HG03039 (cell line): ENCODE measurements around the gene CTNNB1.
"Not testable (repeated sequence)": the region's sequence is repeated elsewhere in the genome, so short reads cannot be mapped to it uniquely, and the experiment has no call there.

Source experiments
- ATAC-seq: cut with Tn5 transposase; IDR thresholded peaks from one replicate; pipeline ENCODE4 v1.9.1; 2021; ENCODE audit warnings: mild to moderate bottlenecking, moderate library complexity; ENCODE audit not compliant: unreplicated experiment

The CTNNB1 gene

DNA sequence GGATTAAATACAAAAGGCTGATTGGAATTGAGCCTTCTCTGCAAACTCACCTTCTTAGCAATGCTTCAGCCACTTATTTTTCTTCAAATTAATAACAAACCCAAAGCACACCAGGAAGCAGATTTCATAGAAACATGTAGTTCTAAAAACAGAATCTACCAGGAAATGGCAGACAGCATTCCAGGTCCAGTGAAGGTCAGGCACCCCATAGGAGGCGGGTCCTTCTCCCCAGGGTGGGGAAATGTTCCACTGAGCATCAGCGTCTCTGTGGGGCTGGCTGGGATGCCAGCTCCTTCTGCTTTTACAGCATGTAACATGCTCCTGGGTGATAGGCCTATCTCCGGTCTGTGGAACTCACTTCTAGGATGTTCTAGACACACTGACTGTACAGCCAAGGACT is 49.2 kb downstream of the CTNNB1 start:
- no peak for ATAC-seq

DNA sequence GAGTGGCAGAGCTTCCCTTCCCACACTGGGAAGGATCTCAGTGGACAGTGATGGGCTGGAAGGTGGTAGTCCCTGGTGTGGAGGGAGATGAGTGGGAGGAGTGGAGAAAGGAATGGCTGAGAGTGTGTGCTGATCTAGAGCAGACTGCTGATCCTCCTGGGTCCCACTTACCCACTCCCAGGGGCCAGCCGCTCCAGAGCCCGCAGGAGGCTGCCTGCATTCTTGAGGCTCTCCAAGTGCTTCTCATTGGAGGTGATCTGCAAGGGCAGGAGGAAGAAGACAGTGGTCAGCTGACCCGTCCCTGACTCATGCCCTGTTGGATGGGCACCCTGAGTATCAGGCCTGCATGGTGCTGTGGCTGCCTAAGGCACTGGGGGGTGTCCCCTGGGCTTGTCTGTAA is 50.0 kb downstream of the CTNNB1 start:
- no peak for ATAC-seq

DNA sequence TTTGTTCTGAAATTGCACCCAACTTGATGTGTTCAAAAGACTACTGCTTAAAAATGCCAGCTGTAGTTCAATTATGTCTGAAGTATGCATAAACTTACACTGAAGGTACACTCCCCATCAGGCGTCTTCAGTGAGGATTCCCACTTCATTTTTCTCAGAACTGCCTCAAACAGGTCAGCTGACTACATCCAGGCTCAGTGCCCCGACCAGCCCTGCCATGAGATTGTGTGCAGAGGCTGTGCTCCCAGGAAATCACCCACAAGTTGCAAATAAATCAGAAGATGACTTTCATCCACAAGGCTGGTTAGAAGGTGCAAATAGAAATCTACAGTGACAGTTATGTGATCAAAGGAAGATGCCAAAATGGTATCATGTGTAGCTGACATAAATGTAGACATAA is 51.5 kb downstream of the CTNNB1 start:
- no peak for ATAC-seq

DNA sequence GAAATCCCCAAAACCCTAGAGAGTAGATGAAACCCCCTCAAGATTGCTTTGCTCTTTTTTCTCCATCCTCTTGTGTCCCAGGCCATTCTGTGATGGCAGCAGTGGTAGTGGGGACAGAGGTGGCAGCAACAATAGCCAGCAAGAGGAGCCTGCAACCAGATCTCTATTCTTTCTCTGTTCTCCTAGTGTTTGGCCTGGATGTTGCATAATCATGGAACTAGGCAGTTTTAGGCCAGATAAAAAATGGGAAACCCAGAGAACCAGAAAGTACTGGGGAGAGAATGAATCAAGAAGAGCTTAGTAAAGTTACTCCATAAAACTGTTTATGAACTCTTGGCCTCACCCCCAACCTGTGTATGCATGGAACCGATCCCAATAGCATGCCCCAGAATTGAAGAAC is 52.3 kb downstream of the CTNNB1 start:
- ATAC-seq = no peak

DNA sequence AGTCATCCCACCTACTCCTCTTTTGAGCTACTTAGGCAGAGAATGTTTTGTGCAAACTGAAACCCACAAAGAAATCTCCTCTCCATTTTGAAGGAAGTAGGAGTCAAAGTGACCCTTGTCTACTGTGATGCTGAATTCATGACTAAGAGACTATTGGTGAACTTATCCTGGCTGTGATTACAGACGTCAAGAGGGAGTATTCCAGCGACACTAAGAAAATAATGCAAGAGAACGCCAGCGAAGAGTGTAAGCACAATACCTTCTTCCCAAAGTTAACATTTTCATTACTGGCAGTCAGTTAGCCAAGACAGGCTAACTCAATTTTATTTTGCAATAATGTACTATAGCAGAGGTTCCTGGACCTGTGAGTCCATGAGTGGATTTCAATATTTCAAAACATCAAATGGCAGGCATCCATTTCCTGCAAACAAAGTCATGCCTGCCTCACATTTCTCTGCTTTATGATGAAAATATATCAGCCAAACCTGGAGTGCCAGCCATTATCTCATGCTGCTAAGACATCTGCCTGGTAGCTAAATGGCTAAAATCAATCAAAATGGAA is 59.0 kb downstream of the CTNNB1 start:
- ATAC-seq = no peak

DNA sequence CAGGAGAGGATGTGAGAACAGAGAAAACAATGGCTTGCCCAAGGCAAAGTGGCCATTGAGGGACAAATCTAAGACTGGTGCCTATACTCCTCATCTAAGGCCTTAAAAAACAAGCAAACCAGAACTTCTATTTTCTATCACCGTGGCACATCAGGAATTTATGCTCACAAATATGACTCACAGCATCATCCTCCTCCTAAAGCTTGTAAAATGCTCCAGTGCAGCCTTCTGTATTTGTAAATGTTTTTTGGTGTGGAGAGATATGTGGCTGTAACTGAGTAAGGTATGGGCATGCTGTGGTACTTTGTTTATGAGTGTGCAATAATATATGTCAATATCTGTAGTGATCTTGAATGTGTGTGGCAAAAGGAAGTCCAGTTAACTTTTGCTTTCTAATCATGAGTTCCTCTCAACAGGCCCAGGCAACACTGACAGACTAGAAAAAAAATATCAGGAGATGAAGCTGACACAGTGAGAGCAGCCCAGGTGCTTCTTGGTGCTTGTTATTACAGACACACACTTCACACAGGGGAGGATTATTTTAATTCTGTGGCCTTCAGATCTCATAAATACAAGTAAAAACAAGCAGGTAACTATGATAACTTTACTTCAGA is 60.3 kb downstream of the CTNNB1 start:
- ATAC-seq = no peak

DNA sequence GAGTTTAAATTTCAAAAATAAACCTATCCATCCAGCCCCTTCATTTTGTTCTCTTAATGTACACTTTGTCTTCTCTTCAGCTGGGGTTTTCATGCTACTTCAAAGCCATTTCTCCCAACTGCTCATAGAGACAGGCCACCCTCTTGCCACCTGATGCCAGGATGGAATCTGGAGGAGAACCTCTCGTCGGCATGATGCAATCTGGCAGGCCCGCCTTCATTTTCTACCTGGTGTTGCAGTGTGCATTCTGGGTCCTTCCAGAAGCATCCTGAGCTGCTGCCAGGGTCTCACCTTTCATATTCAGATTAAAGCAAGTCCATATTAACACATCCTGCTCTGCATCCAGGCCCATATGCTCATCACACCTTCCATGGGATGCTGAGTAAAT is 60.8 kb downstream of the CTNNB1 start:
- ATAC-seq = no peak

DNA sequence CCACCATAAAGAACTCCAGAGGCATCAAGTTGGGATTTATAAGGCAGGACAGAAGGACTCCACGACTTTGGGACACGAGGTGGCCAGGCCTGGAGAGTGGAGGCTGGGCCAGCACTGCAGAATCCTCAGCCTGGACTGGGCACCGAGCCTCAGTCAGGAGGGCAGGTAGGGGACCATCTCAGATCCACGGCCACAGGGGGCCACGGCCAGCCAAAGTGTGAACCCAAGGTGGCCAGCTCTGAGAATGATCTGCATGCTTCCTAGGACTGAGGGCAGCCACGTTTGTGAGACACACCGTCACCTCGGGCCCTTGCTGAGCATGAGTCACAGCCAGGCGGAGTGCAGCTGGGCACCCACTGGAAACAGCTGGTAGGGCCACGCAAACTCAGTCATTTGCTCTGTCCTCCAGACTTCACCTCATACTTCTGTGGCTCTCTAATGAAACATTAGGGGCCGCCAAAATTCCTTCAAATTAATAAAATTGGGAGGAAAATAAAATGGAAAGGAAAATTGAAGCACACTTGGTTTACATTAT is 65.8 kb downstream of the CTNNB1 start:
- ATAC-seq = no peak

DNA sequence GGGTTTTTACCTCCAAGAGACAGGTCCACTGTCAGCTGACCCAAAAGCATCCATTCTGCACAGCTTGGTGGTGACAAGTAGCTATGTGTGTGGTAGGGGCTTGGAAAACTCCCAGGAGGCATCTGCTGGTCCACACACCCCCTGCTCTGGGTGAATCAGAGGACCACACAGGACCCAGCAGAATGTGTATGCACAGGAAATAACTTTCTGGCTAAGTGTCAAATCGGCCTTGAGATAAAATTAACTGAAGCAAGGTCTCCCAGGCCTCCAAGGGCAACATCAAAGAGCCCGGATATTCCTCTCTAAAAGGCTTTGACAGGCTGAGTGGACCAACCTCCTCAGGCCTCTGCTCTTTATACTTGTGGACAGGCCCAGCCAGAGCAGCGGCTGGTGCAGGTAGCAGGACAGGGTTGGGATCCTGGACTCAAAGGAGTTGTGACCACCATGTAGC is 66.5 kb downstream of the CTNNB1 start:
- no peak for ATAC-seq

DNA sequence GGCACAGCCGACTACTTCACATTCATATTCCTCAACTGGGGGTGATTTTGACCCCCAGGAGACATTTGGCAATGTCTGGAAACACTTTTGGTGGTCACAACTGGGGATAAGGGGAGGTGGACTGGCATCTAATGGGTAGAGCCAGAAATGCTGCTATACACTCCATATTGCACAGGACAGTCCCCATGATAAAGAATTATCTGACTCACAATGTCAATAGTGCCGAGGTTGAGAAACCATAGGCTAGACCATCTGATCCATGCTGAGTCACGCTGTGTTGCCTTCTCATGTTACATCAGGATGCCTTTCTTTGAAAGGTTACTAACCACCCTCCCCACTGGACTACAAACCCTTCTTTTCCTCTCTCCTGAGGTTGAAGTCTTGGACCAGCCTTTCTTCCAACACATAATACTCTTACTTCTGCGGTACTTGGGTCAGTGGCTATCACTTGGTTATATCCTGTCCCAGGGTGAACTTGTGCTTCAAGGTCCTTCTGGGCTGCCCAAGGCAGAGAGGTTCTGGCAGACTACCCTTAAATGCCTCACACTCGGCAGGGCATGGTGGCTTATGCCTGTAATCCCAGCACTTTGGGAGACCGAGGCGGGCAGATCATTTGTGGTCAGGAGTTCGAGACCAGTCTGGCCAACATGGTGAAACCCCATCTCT is 68.8 kb downstream of the CTNNB1 start:
- no peak for ATAC-seq

DNA sequence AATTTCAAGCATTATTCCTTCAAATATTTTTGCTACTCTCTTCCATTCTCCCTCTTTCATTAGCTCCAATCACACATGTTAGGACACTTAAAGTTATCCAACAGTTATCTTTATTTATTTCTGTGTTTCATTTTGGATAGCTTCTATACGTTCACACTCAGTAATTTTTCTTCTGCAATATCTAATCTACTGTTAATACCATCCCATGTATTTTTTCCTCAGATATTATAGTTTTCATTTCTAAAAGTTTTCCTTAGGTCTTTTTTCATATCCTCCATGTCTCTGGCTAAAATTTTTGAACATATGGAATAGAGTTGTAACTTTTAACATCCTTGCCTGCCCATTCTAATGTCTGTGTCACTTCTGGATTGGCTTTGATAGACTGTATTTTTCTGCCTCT is 73.4 kb downstream of the CTNNB1 start:
- ATAC-seq = no peak

DNA sequence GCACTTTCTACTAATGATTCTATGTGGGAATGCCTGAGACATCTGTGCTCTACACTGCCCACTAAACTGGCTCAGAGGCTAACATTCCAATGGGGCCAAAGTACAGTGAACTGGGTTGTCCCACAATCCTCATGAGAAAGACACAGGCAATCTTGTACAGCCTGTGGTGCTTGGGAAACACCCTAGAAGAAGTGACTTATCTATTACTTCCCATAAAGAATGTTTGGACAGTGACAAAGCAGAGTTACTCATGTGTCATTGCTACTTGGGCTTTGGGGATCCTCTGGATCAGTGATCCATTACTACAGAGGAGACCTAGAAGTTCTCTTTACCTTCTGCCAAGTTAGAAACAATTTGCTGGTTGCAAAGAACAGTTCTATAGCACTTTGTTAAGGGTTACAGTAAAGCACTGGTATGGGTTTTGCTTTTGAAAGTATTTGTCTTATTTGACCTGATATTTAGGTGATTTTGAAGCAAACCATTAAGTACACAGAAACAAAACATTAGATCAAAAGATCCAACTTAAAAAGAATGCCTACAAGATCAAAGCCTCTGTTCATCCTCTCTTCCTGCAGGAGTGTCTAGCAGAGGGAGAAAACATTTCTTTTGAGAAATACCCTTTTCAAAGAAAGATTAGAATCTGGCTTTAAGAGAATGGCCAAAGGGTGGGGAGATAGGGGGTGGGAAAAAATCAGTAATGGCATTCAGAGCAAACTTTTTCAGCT is 75.8 kb downstream of the CTNNB1 start:
- ATAC-seq = no peak

DNA sequence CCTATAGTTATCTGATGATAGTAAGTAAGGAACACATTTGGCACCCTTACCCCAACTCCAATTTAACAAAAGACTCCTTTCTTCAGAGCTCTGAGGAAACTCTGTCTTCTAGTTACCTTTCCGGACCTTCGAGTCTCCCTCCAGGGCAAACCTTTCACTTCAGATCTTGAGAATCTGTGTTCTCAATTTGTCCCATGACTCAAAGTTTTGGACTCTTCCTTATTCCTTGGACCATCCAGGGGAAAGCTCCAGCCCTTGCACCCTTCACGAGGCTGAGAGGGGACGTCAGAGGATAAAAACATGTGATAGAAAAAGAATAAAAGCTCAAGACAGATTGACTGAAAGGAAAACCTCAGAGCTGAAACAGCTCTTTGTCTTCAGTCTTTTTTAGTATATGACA is 76.9 kb downstream of the CTNNB1 start:
- ATAC-seq = no peak

DNA sequence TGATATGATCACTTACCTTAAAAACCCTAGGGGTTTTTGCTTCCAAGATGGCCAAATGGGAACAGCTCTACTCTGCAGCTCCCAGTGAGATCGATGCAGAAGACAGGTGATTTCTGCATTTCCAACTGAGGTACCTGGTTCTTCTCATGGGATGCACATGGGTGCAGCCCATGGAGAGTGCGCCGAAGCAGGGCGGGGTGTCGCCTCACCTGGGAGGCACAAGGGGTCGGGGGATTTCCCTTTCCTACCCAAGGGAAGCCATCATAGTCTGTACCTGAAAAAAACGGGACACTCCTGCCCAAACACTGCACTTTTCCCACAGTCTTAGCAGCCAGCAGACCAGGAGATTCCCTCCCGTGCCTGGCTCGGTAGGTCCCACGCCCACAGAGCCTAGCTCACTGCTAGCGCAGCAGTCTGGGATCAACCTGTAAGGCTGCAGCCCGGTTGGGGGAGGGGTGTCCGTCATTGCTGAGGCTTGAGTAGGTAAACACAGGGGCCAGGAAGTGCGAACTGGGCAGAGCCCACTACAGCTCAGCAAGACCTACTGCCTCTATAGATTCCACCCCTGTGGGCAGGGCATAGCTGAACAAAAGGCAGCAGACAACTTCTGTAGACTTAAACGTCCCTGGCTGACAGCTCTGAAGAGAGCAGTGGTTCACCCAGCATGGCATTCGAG is 78.6 kb downstream of the CTNNB1 start:
- ATAC-seq = no peak

DNA sequence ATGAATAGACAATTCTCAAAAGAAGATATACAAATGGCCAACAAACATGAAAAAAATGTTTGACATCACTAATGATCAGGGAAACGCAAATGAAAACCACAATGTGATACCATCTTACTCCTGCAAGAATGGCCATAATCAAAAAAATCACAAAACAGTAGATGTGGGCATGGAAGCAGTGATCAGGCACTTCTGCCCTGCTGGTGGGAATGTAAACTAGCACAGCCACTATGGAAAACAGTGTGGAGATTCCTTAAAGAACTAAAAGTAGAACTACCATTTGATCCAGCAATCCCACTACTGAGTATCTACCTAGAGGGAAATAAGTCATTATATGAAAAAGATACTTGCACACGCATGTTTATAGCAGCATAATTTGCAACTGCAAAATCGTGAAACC is 85.6 kb downstream of the CTNNB1 start:
- not testable (repeated sequence) for ATAC-seq

DNA sequence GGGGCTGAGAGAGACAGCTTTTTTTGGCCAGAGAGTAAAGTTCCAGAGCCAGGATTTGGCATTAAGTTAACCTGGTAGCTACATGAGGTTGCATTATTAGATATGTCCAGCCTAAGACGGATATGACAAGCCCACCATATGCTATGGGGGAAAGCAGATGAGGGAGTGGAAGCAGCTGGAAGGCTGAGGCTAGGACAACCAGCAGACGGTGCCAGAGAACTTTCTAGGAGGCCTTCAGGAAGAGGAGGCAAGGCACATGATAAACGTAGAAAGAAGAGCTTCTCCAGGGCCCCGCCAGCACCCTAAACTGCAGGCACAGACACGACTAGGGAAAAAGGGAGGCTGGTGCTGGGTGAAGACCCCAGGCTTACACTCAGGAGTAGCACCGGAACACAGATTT is 87.0 kb downstream of the CTNNB1 start:
- ATAC-seq = no peak

DNA sequence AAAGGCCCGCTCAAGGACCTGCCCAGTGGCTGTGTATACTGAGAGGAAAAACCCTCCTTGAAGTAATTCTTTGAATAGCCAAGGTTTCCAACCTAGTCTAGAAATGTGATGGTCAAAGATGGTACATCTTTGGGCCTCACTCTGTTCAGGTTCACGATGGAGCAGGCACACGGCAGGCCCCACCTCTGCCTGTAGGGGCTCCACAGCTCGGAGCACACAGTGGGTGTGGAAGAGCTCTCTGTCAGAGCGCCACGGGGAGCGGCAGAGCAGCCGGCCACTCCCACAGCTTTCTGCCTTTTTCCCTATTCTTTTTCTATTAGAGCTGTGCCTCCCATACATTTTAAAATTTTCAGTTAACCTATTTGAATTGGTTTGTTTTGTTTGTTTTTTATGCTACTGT is 89.5 kb downstream of the CTNNB1 start:
- ATAC-seq = no peak
